Stimulated activated effector memory CD8-positive, alpha-beta T cell treated with anti-CD3 and anti-CD28 coated beads, Interleukin-12 subunit alpha, Interleukin-12 subunit beta, amount 100 ng/mL, for 72 hours (primary cell): ENCODE measurements around the gene CPM.

Experiments used
- ATAC-seq: fragments of 150-1000 bp; cut with Tn5 transposase; 2 replicates; pipeline ENCODE4 v1.10.0; 2021
- DNase-seq, 2 donors: peaks; one replicate each; pipeline ENCODE4 v3.0.0; 2021 to 2022; ENCODE audit warnings: low spot score in 2 of 2
- H3K27ac Mint-ChIP-seq: one replicate; pipeline ENCODE4 v1.8.0; 2022; ENCODE audit warnings: mild to moderate bottlenecking, mixed read lengths
- H3K36me3 Mint-ChIP-seq: one replicate; pipeline ENCODE4 v1.8.0; 2022; ENCODE audit warnings: mild to moderate bottlenecking, mixed read lengths
- H3K4me1 Mint-ChIP-seq: one replicate; pipeline ENCODE4 v1.8.0; 2022; ENCODE audit warnings: mixed read lengths
- H3K4me3 Mint-ChIP-seq: one replicate; pipeline ENCODE4 v1.8.0; 2022; ENCODE audit warnings: mild to moderate bottlenecking, mixed read lengths
- H3K9me3 Mint-ChIP-seq: one replicate; pipeline ENCODE4 v1.8.0; 2022; ENCODE audit warnings: mixed read lengths

CPM gene

GRCh38 chr12:68962877-68963855, 30.2 kb upstream of the CPM start:
- peaks cover 15% of the 10 kb centered on the region for H3K4me1 Mint-ChIP-seq
- peak; percentile 60 for ATAC-seq
- DNase-seq = no peak
- H3K9me3 Mint-ChIP-seq = no peaks in the 10 kb centered on the region
- H3K4me3 Mint-ChIP-seq = no peak overlapping the region
- H3K27ac Mint-ChIP-seq = no peak overlapping the region
- no peaks in the 10 kb centered on the region for H3K36me3 Mint-ChIP-seq

DNA sequence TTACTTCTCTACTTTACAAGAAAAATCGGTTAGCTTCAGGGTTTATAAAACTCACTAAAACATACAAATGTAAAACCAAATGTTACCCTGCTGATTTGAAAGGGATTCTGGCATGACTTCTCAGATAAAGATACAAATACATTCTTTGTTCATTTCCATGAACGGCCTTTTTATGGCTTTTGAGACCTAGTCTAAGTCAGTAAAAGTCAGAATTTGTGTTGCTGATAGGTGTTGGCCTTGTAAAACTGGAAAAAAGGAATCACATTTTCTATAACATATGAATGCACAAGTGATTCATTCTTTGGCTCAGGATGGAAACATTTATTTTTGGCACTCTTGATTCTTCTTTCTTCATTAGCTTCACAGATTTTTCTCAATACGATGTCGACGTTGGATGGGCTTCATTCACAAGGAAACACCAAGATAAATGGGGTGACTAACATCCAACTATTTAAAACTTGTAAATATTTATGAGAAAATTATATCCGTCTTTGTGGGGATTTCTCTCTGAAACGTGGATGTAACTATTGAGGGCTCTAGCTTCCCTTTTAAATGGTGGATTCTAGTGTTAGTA, 27.0 kb upstream of the CPM start:
- DNase-seq = no peak
- H3K4me3 Mint-ChIP-seq = no peak overlapping the region
- H3K36me3 Mint-ChIP-seq = no peaks in the 10 kb centered on the region
- H3K4me1 Mint-ChIP-seq = peaks cover 20% of the 10 kb centered on the region
- H3K27ac Mint-ChIP-seq = no peak overlapping the region
- H3K9me3 Mint-ChIP-seq = no peaks in the 10 kb centered on the region
- no peak for ATAC-seq

GRCh38 chr12:68959143-68959858, 26.3 kb upstream of the CPM start:
- ATAC-seq (no peak), DNase-seq (no peak)
- H3K27ac Mint-ChIP-seq = peak overlapping the region; percentile 79
- no peaks in the 10 kb centered on the region for H3K9me3 Mint-ChIP-seq
- H3K4me3 Mint-ChIP-seq = no peak overlapping the region
- no peaks in the 10 kb centered on the region for H3K36me3 Mint-ChIP-seq
- H3K4me1 Mint-ChIP-seq = peaks cover 20% of the 10 kb centered on the region

GRCh38 chr12:68958322-68958721, 25.4 kb upstream of the CPM start:
- no peaks in the 10 kb centered on the region for H3K9me3 Mint-ChIP-seq
- H3K36me3 Mint-ChIP-seq = no peaks in the 10 kb centered on the region
- DNase-seq (peak in 1 of 2 donors; percentile 55), ATAC-seq (peak; percentile 94)
- H3K4me1 Mint-ChIP-seq = peaks cover 20% of the 10 kb centered on the region
- H3K27ac Mint-ChIP-seq = peak overlapping the region; percentile 79
- H3K4me3 Mint-ChIP-seq = peak overlapping the region; percentile 11

DNA sequence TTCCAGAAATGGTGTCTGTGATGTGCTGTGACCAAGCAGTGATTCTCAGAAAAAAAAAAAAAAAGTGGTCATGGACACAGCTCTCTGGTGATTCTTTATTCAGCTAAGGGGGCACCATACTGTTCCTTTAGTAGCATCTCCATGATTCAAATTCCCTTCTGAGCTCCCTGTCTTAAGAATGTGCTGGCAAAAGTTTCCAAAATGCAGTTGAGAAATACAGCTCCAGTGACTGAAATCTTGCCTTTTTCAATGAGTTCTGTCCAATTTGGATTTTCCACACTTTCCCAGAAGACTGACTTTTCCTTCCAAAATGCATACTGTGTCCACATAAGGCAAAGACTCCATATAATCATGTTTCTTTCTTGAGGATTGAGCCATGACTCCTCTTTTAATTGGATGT, 24.3 kb upstream of the CPM start:
- Mint-ChIP-seq H3K4me1 (peaks cover 20% of the 10 kb centered on the region), H3K36me3 (no peaks in the 10 kb centered on the region), H3K9me3 (no peaks in the 10 kb centered on the region), H3K27ac (no peak overlapping the region), H3K4me3 (no peak overlapping the region)
- ATAC-seq = no peak
- no peak for DNase-seq

- ATAC-seq (no peak), DNase-seq (no peak)
- Mint-ChIP-seq H3K4me1 (peaks cover 20% of the 10 kb centered on the region), H3K4me3 (no peak overlapping the region), H3K36me3 (no peaks in the 10 kb centered on the region), H3K9me3 (no peaks in the 10 kb centered on the region), H3K27ac (no peak overlapping the region)
Observed at GRCh38 chr12:68956466-68956865, 23.5 kb upstream of the CPM start.

DNA sequence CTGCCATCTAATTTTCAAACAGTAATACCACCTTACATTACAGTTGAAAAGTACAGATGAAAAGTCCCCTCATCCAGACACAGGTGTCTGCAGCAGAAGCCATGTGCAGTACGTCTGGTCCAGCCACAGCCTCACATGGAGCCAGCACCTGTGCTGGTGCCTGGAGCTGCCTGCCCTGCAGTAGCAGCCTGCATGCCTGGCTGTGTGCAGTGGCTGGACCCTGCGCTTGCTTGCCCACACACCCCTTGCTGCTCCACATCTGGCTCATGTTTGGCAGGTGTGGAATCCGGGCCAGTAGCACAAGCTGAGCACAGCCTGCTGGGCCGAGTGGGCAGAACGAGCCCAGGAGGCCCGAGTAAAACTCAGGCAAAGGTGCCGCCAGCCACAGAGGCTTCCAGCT, 21.8 kb upstream of the CPM start:
- H3K4me3 Mint-ChIP-seq = no peak overlapping the region
- H3K4me1 Mint-ChIP-seq = peaks cover 20% of the 10 kb centered on the region
- DNase-seq = no peak
- no peak overlapping the region for H3K27ac Mint-ChIP-seq
- H3K36me3 Mint-ChIP-seq = no peaks in the 10 kb centered on the region
- ATAC-seq = no peak
- H3K9me3 Mint-ChIP-seq = no peaks in the 10 kb centered on the region

- Mint-ChIP-seq H3K27ac (no peak overlapping the region), H3K9me3 (no peaks in the 10 kb centered on the region), H3K4me1 (peaks cover 8% of the 10 kb centered on the region), H3K4me3 (no peak overlapping the region), H3K36me3 (no peaks in the 10 kb centered on the region)
- DNase-seq = no peak
- ATAC-seq = no peak
Observed at GRCh38 chr12:68953536-68953935, 20.6 kb upstream of the CPM start.

DNA sequence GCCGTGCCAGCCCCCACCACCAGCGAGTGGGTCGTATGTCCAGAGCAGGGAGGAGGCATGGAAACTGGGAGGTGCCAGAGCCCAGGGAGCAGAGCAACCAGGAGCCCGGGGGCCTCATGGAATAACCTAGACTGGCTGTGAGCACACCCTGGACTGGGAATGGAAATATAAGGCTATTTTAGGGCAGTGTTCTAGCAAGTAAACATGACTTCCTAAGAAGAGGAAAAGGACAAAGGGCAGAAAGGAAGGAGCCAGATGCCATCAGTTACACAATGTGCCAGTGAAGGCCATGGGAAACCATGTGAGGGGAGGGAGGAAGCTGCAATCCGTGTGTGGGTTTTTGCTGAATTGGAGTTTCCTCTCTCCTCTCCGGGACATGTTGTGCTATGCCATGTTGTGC, 18.7 kb upstream of the CPM start:
- H3K27ac Mint-ChIP-seq = no peak overlapping the region
- no peaks in the 10 kb centered on the region for H3K36me3 Mint-ChIP-seq
- H3K4me1 Mint-ChIP-seq = no peaks in the 10 kb centered on the region
- DNase-seq (no peak), ATAC-seq (no peak)
- H3K9me3 Mint-ChIP-seq = no peaks in the 10 kb centered on the region
- H3K4me3 Mint-ChIP-seq = no peak overlapping the region

DNA sequence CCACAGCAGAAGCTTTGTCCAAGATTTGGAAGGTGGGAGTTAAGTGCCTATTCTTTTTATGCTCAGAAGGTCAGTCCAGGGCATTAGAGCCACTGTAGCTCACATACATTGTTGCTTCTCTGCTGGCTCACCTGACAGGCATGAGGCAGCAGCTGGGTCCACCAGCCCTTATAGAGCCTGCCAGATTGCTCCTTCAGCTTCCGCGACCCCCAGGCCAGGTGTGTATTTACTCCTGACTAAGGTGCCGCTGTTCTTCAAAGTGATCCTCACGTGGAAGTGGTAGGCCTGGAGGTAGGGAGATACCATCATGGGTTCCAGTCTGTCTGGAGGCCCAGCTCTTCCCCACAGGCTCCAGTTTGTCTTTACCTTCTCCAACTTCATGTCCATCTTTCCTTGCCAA, 17.5 kb upstream of the CPM start:
- DNase-seq = no peak

GRCh38 chr12:68945255-68945654, 12.3 kb upstream of the CPM start:
- H3K27ac Mint-ChIP-seq = no peak overlapping the region

More for the DNA sequence above, 17.5 kb upstream of the CPM start:
- Mint-ChIP-seq H3K27ac (no peak overlapping the region), H3K4me1 (no peaks in the 10 kb centered on the region), H3K4me3 (no peak overlapping the region), H3K9me3 (no peaks in the 10 kb centered on the region), H3K36me3 (no peaks in the 10 kb centered on the region)
- ATAC-seq = no peak

DNA sequence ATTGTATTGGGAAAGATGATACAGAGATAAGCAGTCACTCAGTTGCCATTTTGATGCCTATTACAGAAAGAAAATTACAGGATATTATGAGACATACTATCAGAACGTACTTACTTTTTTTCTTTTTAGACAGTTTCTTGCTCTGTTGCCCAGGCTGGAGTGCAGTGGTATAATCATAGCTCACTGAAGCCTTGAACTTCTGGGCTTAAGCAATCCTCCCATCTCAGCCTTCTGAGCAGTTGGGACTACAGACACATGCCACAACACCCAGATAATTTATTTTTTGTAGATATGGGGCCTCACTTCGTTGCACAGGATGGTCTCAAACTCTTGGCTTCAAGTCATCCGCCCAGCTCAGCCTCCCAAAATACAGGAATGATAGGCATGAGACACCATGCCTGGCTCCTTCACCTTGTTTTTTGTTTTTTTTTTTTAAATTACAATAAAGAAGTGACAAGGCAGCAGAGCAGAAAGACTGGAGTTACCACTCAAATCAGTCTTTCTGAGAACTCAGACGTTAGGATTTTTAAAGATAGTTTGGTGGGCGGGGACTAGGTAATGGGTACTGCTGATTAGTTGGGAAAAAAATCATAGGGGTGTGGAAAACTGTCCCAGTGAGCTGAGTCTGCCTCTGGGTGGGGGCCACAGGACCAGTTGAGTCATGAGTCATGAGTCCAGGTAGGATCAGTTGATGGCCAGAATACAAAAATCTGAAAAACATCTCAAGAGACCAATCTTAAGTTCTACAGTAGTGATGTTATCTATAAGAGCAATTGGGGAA, 11.5 kb upstream of the CPM start:
- Mint-ChIP-seq H3K9me3 (no peaks in the 10 kb centered on the region), H3K27ac (no peak overlapping the region), H3K36me3 (no peaks in the 10 kb centered on the region), H3K4me1 (no peaks in the 10 kb centered on the region), H3K4me3 (no peak overlapping the region)
- DNase-seq (no peak), ATAC-seq (no peak)

More at GRCh38 chr12:68945255-68945654, 12.3 kb upstream of the CPM start:
- DNase-seq = no peak
- no peaks in the 10 kb centered on the region for H3K9me3 Mint-ChIP-seq
- H3K36me3 Mint-ChIP-seq = no peaks in the 10 kb centered on the region
- no peaks in the 10 kb centered on the region for H3K4me1 Mint-ChIP-seq
- no peak for ATAC-seq
- H3K4me3 Mint-ChIP-seq = no peak overlapping the region

- ATAC-seq (no peak), DNase-seq (no peak)
- no peaks in the 10 kb centered on the region for H3K4me1 Mint-ChIP-seq
- H3K27ac Mint-ChIP-seq = no peak overlapping the region
- H3K9me3 Mint-ChIP-seq = no peaks in the 10 kb centered on the region
- no peak overlapping the region for H3K4me3 Mint-ChIP-seq
- no peaks in the 10 kb centered on the region for H3K36me3 Mint-ChIP-seq
Observed at GRCh38 chr12:68943848-68944247, 10.9 kb upstream of the CPM start.

- no peak overlapping the region for H3K4me3 Mint-ChIP-seq
- no peaks in the 10 kb centered on the region for H3K36me3 Mint-ChIP-seq
- H3K27ac Mint-ChIP-seq = no peak overlapping the region
- DNase-seq = no peak
- ATAC-seq = no peak
- no peaks in the 10 kb centered on the region for H3K9me3 Mint-ChIP-seq
- H3K4me1 Mint-ChIP-seq = no peaks in the 10 kb centered on the region
Observed at GRCh38 chr12:68940731-68941130, 7.8 kb upstream of the CPM start.

- Mint-ChIP-seq H3K4me3 (no peak overlapping the region), H3K27ac (no peak overlapping the region), H3K4me1 (no peaks in the 10 kb centered on the region), H3K9me3 (no peaks in the 10 kb centered on the region), H3K36me3 (no peaks in the 10 kb centered on the region)
- DNase-seq = no peak
- ATAC-seq = no peak
Observed at GRCh38 chr12:68939505-68939904, 6.5 kb upstream of the CPM start.
